ENCODE results near the gene C21orf91.
A peak's percentile ranks its signal among the peaks of the same experiment; 100 is the strongest.

Gene C21orf91

DNA sequence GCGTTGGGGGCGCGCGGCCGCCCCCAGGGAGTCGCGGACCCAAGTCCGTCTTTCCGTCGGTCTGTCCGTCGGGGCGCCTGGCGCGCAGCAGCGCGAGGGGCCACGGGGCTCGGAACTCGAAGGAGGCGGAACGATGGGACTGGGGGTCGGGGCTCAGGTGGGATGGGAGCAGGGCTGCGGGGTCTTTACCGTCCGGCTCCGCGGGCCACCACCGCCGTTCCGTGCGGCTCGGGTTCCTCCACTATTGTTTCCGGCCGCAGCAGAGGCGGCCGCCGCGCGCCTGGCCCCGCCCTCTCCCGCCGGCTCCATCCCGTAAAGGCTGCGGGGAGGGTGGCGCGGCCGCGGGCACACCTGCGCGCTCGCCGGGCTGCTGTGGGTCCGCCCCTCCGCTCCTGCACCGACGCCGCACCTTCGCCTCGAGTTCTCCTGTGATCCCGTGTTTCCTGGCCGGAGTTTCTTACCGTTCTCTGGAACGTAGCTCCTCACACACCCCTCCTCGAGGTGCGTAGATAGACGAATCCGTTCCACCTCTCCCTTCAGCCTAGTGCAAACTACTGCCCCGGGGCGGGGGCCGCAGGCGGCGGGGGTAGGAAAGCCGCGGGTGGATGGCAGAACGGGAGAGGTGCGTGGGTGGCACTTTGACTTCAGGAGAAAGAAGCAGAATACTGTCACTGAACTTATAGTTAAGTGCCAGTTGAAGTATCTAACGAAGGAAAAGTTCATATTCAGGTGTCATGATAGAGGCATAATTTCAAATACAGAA is at the start of gene C21orf91:
Gene C21orf91, minus strand, starts transcription at position 243 of the 763 bp plus-strand sequence. CDS start 1,038 bp downstream, outside the sequence.
- H3K4me3 ChIP-seq (ENCODE audit: low read depth, low read length): peak within 1 kb of the TSS; percentile 69
- TF ChIP-seq, protein P1, sequence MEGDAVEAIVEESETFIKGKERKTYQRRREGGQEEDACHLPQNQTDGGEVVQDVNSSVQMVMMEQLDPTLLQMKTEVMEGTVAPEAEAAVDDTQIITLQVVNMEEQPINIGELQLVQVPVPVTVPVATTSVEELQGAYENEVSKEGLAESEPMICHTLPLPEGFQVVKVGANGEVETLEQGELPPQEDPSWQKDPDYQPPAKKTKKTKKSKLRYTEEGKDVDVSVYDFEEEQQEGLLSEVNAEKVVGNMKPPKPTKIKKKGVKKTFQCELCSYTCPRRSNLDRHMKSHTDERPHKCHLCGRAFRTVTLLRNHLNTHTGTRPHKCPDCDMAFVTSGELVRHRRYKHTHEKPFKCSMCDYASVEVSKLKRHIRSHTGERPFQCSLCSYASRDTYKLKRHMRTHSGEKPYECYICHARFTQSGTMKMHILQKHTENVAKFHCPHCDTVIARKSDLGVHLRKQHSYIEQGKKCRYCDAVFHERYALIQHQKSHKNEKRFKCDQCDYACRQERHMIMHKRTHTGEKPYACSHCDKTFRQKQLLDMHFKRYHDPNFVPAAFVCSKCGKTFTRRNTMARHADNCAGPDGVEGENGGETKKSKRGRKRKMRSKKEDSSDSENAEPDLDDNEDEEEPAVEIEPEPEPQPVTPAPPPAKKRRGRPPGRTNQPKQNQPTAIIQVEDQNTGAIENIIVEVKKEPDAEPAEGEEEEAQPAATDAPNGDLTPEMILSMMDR (IDR thresholded peaks at IDR 0.05; ENCODE audit: insufficient read depth, low read depth, low read length, missing control alignments): no peak
- peak; percentile 94 for DNase-seq (ENCODE audit: low read depth)

GRCh38 chr21:17866590-17866989 is 47.4 kb upstream of the C21orf91 start:
- TF ChIP-seq, protein P1 (IDR thresholded peaks at IDR 0.05; ENCODE audit: insufficient read depth, low read depth, low read length, missing control alignments): no peak

GRCh38 chr21:17859661-17860060 is 40.5 kb upstream of the C21orf91 start:
- TF ChIP-seq, protein P1 (IDR thresholded peaks at IDR 0.05; ENCODE audit: insufficient read depth, low read depth, low read length, missing control alignments): no peak
- no peak for DNase-seq (ENCODE audit: low read depth)
- no peak overlapping the region for H3K4me3 ChIP-seq (ENCODE audit: low read depth, low read length)

More at GRCh38 chr21:17866590-17866989, 47.4 kb upstream of the C21orf91 start:
- DNase-seq (ENCODE audit: low read depth): no peak
- H3K4me3 ChIP-seq (ENCODE audit: low read depth, low read length): no peak overlapping the region

- DNase-seq (ENCODE audit: low read depth): no peak
- H3K4me3 ChIP-seq (ENCODE audit: low read depth, low read length): no peak overlapping the region
- TF ChIP-seq, protein P1 (IDR thresholded peaks at IDR 0.05; ENCODE audit: insufficient read depth, low read depth, low read length, missing control alignments): no peak
These were observed 39.6 kb upstream of the C21orf91 start for GRCh38 chr21:17858747-17859146.

DNA sequence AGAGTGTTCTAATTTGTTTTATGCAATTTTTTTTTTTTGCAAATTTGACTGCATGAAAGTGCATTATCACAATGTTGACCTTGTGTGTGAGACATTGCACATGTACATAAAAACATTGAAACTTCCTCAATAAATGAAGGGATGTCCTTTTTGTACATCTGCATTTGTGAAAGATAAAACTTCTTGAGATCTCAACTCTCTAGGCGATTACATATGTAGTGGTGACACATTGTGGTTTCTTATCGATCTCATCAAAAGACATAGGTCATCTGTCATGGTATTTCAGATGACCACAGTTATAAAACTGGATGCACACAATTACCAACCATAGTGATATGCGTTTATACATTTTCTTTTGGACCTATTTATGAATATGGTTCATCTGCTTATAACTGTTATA is 35.6 kb upstream of the C21orf91 start:
- no peak for DNase-seq (ENCODE audit: low read depth)
- no peak overlapping the region for H3K4me3 ChIP-seq (ENCODE audit: low read depth, low read length)
- TF ChIP-seq, protein P1 (IDR thresholded peaks at IDR 0.05; ENCODE audit: insufficient read depth, low read depth, low read length, missing control alignments): no peak

DNA sequence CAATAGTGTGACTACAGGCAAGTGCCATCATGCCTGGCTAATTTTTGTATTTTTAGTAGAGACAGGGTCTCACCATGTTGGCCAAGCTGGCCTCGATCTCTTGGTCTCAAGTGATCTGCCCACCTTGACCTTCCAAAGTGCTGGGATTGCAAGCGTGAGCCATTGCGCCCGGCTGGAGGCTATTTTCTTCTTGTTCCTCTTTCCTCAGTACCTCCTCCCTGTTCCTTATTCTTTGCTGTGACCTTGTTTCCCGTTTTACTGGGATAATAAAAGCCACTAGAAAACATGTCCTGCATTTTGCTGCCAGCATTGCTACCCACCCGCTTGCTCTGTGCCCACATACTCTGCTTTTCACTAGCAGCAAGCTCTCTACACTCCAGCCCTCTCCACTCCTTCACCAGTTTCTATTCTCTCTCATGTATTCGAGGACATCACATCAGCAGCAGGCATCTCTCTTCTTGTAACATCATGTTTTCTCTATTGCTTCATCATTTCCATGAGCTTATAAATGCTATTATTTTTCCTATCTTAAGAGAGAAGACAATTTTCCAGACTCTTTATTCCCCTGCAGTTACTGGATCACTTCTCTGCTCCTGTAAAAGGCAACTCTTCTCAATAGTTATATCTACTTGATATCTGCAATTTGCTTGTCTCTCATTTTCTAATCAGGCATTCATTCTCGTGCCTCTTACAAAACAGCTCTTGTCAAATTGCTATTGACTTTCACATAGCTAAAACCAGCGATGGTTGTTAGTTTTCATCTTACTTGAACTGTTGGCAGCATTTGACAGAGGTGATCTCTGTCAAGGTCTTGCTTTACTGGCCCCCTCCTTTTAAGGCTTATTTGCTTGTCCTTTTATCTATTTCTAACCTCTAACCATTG is 34.5 kb upstream of the C21orf91 start:
- TF ChIP-seq, protein P1 (IDR thresholded peaks at IDR 0.05; ENCODE audit: insufficient read depth, low read depth, low read length, missing control alignments): no peak
- no peak for DNase-seq (ENCODE audit: low read depth)
- H3K4me3 ChIP-seq (ENCODE audit: low read depth, low read length): no peak overlapping the region
